Activated T-cell treated with anti-CD3 and anti-CD28 coated beads, Interleukin-2, amount 50 U/mL, for 24 hours (primary cell): Measurements from ENCODE around the gene BTNL9.
"Not testable (repeated sequence)": the region's sequence is repeated elsewhere in the genome, so short reads cannot be mapped to it uniquely, and the experiment has no call there.

ENCODE experiments used
- DNase-seq: peaks from one replicate; pipeline ENCODE4 v3.0.0-alpha.2; 2020
- H3K27ac Mint-ChIP-seq: 2 replicates; pipeline ENCODE4 v1.8.0; 2020; ENCODE audit warnings: mild to moderate bottlenecking, mixed read lengths
- H3K27me3 Mint-ChIP-seq: 2 replicates; pipeline ENCODE4 v1.8.0; 2020; ENCODE audit warnings: mixed read lengths
- H3K36me3 Mint-ChIP-seq: 2 replicates; pipeline ENCODE4 v1.8.0; 2020; ENCODE audit warnings: low read depth, mixed read lengths
- H3K4me1 Mint-ChIP-seq: 2 replicates; pipeline ENCODE4 v1.8.0; 2020; ENCODE audit warnings: low read depth, mixed read lengths
- H3K4me3 Mint-ChIP-seq: 2 replicates; pipeline ENCODE4 v1.8.0; 2020; ENCODE audit warnings: mild to moderate bottlenecking, moderate library complexity, mixed read lengths
- H3K9me3 Mint-ChIP-seq: 2 replicates; pipeline ENCODE4 v1.8.0; 2020; ENCODE audit warnings: mixed read lengths

The BTNL9 gene

DNA sequence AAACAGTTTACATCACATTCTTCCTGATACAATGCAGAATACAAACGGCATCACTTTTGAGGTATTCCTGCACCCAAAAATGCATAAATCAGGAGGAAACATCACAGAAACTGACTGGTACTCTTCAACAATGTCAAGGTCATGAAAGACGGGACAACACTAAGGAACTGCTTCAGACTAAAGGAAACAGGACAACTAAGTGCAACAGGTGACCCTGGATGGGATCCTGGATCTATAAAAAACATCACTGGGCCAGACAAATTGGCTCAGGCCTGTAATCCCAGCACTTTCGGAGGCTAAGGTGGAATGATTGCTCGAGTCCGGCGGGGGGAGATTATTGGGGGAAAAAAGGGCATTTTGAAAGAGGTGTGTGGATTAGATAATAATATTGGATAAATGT, 22.6 kb downstream of the BTNL9 start:
- H3K36me3 Mint-ChIP-seq, result no peaks in the 10 kb centered on the region
- no peak overlapping the region for H3K27ac Mint-ChIP-seq
- no peaks in the 10 kb centered on the region for H3K9me3 Mint-ChIP-seq
- H3K4me3 Mint-ChIP-seq, result no peak overlapping the region
- H3K4me1 Mint-ChIP-seq, result peaks cover 2% of the 10 kb centered on the region
- H3K27me3 Mint-ChIP-seq, result peaks cover 84% of the 10 kb centered on the region
- DNase-seq, result no peak

GRCh38 chr5:181063514-181063913, 23.4 kb downstream of the BTNL9 start:
- H3K9me3 Mint-ChIP-seq, result no peaks in the 10 kb centered on the region

GRCh38 chr5:181064987-181065386, 24.9 kb downstream of the BTNL9 start:
- H3K4me1 Mint-ChIP-seq, result peaks cover 2% of the 10 kb centered on the region
- no peaks in the 10 kb centered on the region for H3K9me3 Mint-ChIP-seq
- H3K4me3 Mint-ChIP-seq, result no peak overlapping the region
- no peak for DNase-seq
- no peaks in the 10 kb centered on the region for H3K36me3 Mint-ChIP-seq
- H3K27ac Mint-ChIP-seq, result no peak overlapping the region
- peaks cover 84% of the 10 kb centered on the region for H3K27me3 Mint-ChIP-seq

More at GRCh38 chr5:181063514-181063913, 23.4 kb downstream of the BTNL9 start:
- Mint-ChIP-seq H3K27me3 (peaks cover 83% of the 10 kb centered on the region), H3K4me3 (no peak overlapping the region), H3K36me3 (no peaks in the 10 kb centered on the region), H3K27ac (no peak overlapping the region), H3K4me1 (peaks cover 2% of the 10 kb centered on the region)
- no peak for DNase-seq

- no peaks in the 10 kb centered on the region for H3K4me1 Mint-ChIP-seq
- no peak overlapping the region for H3K27ac Mint-ChIP-seq
- H3K27me3 Mint-ChIP-seq, result peaks cover 76% of the 10 kb centered on the region
- no peaks in the 10 kb centered on the region for H3K36me3 Mint-ChIP-seq
- no peak overlapping the region for H3K4me3 Mint-ChIP-seq
- DNase-seq, result no peak
- no peaks in the 10 kb centered on the region for H3K9me3 Mint-ChIP-seq
These were observed 29.9 kb downstream of the BTNL9 start for GRCh38 chr5:181069767-181070491.

DNA sequence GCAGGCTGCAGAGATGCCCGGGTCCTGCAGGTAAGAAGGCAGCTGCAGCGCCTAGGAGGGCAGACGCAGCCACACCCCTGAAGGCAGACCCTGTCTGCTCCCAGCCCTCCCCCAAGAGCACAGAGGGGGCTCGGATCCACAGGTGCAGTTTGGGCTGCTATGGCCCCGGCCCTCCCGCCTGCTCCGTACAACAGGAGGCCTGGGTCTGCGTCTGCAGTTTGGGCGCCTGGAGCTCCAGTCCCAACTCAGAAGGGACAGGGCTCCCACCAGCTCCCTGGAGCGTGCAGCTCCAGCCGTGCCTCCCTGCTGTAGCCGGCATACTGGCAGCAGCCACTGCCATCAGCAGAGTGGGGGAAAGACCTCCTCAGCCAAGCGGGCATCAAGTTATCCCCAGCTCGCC, 30.5 kb downstream of the BTNL9 start:
- H3K27me3 Mint-ChIP-seq, result peaks cover 76% of the 10 kb centered on the region
- no peaks in the 10 kb centered on the region for H3K9me3 Mint-ChIP-seq
- H3K36me3 Mint-ChIP-seq, result no peaks in the 10 kb centered on the region
- H3K27ac Mint-ChIP-seq, result no peak overlapping the region
- no peak overlapping the region for H3K4me3 Mint-ChIP-seq
- H3K4me1 Mint-ChIP-seq, result no peaks in the 10 kb centered on the region
- DNase-seq, result no peak

GRCh38 chr5:181071257-181071656, 31.2 kb downstream of the BTNL9 start:
- Mint-ChIP-seq H3K27ac (no peak overlapping the region), H3K27me3 (peaks cover 76% of the 10 kb centered on the region), H3K4me3 (no peak overlapping the region), H3K9me3 (no peaks in the 10 kb centered on the region), H3K4me1 (no peaks in the 10 kb centered on the region), H3K36me3 (no peaks in the 10 kb centered on the region)
- no peak for DNase-seq

DNA sequence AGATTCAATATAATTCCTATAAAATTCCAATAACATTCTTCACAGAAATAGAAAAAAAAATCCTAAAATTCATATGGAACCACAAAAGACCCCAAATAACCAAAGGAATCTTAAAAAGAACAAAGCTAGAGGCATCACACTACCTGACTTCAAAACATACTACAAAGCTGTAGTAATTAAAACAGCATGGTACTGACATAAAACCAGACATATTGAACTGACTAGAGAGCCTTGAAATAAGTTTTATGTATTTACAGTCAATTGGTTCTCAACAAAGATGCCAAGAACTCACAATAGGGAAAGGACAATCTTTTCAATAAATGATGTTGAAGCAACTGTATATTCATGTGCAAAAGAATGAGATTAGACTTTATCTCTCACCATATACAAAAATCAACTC, 36.9 kb downstream of the BTNL9 start:
- no peak for DNase-seq
- Mint-ChIP-seq H3K27ac (no peak overlapping the region), H3K27me3 (peaks cover 52% of the 10 kb centered on the region), H3K36me3 (no peaks in the 10 kb centered on the region), H3K4me1 (no peaks in the 10 kb centered on the region), H3K9me3 (peaks cover 7% of the 10 kb centered on the region), H3K4me3 (no peak overlapping the region)

GRCh38 chr5:181081989-181082388, 41.9 kb downstream of the BTNL9 start:
- Mint-ChIP-seq H3K36me3 (no peaks in the 10 kb centered on the region), H3K4me1 (no peaks in the 10 kb centered on the region), H3K27ac (no peak overlapping the region), H3K27me3 (peaks cover 58% of the 10 kb centered on the region), H3K4me3 (no peak overlapping the region), H3K9me3 (peaks cover 3% of the 10 kb centered on the region)
- DNase-seq, result no peak

- DNase-seq, result no peak
- H3K27me3 Mint-ChIP-seq, result peaks cover 66% of the 10 kb centered on the region
- no peak overlapping the region for H3K27ac Mint-ChIP-seq
- no peak overlapping the region for H3K4me3 Mint-ChIP-seq
- H3K36me3 Mint-ChIP-seq, result no peaks in the 10 kb centered on the region
- no peaks in the 10 kb centered on the region for H3K4me1 Mint-ChIP-seq
- no peaks in the 10 kb centered on the region for H3K9me3 Mint-ChIP-seq
These were observed 44.6 kb downstream of the BTNL9 start for GRCh38 chr5:181084621-181085195.

DNA sequence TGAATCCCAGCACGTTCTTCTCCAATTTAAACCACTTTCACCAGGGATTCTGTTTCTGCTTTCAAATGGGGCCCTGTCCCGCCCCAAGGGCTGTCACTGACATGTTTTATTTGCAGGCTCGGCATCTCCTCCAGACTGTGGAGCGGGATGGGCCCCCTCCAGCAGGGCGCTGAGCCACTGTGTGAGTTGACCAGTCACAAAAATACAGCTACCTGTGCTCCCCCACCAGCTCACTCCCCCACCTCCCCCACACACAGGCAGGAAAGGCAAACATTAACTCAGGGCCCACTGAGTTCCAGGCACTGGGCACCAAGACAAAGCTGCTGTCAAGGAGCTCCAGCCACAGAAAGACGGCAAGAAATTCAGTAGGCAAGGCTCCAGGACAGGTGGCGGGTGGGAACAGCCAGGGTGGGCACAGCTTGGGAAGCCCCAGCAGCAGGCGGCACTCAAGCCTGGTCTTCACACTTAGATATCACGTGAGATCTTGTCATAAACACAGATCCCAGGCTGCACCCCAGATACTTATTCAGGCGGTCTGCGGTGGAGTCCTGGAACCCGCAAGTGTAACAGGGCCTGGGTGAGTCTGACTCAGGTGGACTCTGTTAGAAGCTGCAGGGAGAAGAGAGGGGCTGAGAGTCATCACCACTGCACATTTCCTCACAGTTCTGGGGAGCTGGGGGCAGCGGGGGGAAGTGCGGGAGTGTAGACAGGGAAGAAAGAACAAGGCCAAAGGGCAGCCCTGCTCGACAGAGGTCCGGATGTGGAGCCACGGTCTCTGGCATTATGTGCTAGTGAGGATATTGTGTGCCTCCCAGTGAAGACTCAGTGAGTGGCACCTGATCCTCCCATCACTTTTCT, 46.2 kb downstream of the BTNL9 start:
- H3K36me3 Mint-ChIP-seq, result no peaks in the 10 kb centered on the region
- no peaks in the 10 kb centered on the region for H3K4me1 Mint-ChIP-seq
- H3K4me3 Mint-ChIP-seq, result no peak overlapping the region
- no peak for DNase-seq
- H3K27ac Mint-ChIP-seq, result no peak overlapping the region
- H3K27me3 Mint-ChIP-seq, result peaks cover 61% of the 10 kb centered on the region
- H3K9me3 Mint-ChIP-seq, result no peaks in the 10 kb centered on the region

DNA sequence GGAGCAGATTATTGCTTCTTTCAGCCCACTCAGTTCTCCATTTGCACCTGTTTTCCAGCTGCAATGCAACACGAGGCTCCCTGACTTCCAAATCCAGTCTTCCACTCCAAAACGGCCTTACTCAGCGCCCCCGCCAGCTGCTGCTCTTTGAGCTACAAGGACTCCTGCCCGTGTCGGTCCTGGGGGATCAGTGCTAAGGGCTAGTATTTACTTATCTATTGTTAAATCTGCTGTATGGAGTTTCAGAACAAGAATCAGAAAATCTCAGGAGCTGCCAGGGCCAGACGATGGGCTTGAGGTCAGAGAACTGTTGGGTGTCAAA, 46.8 kb downstream of the BTNL9 start:
- Mint-ChIP-seq H3K36me3 (no peaks in the 10 kb centered on the region), H3K4me1 (no peaks in the 10 kb centered on the region), H3K27me3 (peaks cover 58% of the 10 kb centered on the region), H3K27ac (no peak overlapping the region), H3K4me3 (no peak overlapping the region), H3K9me3 (no peaks in the 10 kb centered on the region)
- no peak for DNase-seq

DNA sequence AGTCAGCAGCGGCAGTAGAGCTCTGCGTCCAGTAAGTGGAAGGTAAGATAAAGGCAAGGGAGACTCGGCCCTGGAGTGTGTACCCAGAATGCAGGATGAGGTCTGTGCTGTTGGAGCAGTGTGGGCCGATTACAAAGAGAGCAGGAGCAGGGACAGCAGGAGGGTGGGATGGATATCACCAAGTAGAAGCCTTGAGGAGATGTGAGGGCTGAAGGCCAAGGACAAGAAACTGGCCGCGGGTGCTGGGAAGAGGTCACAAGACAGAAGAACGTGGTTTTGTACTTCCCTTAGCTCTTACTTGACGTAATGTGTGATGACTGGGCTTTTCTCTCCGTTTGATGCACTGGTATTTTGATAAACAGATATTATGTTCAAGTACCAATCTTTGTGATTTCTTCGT, 47.2 kb downstream of the BTNL9 start:
- Mint-ChIP-seq H3K27ac (no peak overlapping the region), H3K4me1 (no peaks in the 10 kb centered on the region), H3K4me3 (no peak overlapping the region), H3K36me3 (no peaks in the 10 kb centered on the region), H3K9me3 (no peaks in the 10 kb centered on the region), H3K27me3 (peaks cover 60% of the 10 kb centered on the region)
- DNase-seq, result no peak

DNA sequence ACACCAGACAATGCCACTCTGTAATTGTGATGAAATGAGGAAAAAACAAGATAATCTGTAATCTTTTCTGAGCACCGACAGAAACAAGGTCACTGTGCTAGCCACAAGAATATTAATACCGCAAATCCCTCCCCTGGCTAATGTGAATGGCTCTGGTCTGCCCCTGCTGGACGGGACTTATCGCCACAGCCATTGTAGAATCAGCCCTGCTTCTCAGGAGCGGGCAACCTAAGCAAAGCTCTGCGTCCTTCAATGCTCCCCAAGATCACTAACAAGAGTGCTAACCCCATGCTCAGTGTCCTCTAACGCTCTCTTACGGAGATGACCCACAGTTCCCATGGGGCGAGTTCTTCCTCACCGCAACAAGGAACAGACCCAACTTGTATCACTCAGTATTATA, 48.2 kb downstream of the BTNL9 start:
- H3K36me3 Mint-ChIP-seq, result no peaks in the 10 kb centered on the region
- no peak for DNase-seq
- peaks cover 60% of the 10 kb centered on the region for H3K27me3 Mint-ChIP-seq
- H3K4me1 Mint-ChIP-seq, result no peaks in the 10 kb centered on the region
- no peak overlapping the region for H3K27ac Mint-ChIP-seq
- H3K4me3 Mint-ChIP-seq, result no peak overlapping the region
- H3K9me3 Mint-ChIP-seq, result no peaks in the 10 kb centered on the region

- H3K4me3 Mint-ChIP-seq, result no peak overlapping the region
These were observed 52.4 kb downstream of the BTNL9 start for GRCh38 chr5:181092428-181092827.

GRCh38 chr5:181095162-181095561, 55.1 kb downstream of the BTNL9 start:
- peaks cover 51% of the 10 kb centered on the region for H3K27me3 Mint-ChIP-seq
- not testable (repeated sequence) for H3K9me3 Mint-ChIP-seq, H3K36me3 Mint-ChIP-seq, H3K4me3 Mint-ChIP-seq, H3K27ac Mint-ChIP-seq, DNase-seq, H3K4me1 Mint-ChIP-seq

More at GRCh38 chr5:181092428-181092827, 52.4 kb downstream of the BTNL9 start:
- no peak overlapping the region for H3K27ac Mint-ChIP-seq
- H3K4me1 Mint-ChIP-seq, result no peaks in the 10 kb centered on the region
- no peak for DNase-seq
- peaks cover 41% of the 10 kb centered on the region for H3K27me3 Mint-ChIP-seq
- no peaks in the 10 kb centered on the region for H3K36me3 Mint-ChIP-seq
- no peaks in the 10 kb centered on the region for H3K9me3 Mint-ChIP-seq
